ENCODE measurements around the gene STK39. TPM values are rescaled to one million over a fixed set of nuclear protein-coding genes. Genes with fewer than 3 reads are reported as not detected.

STK39 gene
- total RNA-seq, 4 donors from 2014 or later, result 13.8 to 28.2 (median 18.3) TPM

DNA sequence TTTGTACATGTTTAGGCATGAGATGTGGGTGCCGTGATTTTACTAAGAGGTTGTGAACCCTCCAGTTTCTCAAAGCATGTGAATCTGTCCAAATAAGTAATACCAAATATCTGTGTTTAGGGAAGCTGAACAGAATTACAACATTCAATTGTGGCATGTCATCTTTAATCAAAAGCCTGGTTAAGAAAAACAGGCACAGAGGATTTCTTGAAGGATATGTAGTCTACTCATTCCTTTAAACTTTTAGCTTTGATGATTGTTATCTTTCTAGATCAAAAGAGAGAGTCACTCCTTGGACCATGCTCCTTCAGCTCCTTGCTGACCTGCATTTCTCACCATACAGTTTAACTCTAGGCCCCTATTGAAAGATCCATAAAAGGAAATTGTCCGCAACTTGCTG is 296.8 kb downstream of the STK39 start:
- DNase-seq (ENCODE audit: low spot score in 2 of 2), result no peak
- Histone ChIP-seq H3K27me3 (no peaks in the 10 kb centered on the region), H3K36me3 (no peaks in the 10 kb centered on the region), H3K4me3 (no peak overlapping the region), H3K4me1 (peaks cover 3% of the 10 kb centered on the region), H3K27ac (no peak overlapping the region), H3K9me3 (no peaks in the 10 kb centered on the region)
- TF ChIP-seq, protein P1, sequence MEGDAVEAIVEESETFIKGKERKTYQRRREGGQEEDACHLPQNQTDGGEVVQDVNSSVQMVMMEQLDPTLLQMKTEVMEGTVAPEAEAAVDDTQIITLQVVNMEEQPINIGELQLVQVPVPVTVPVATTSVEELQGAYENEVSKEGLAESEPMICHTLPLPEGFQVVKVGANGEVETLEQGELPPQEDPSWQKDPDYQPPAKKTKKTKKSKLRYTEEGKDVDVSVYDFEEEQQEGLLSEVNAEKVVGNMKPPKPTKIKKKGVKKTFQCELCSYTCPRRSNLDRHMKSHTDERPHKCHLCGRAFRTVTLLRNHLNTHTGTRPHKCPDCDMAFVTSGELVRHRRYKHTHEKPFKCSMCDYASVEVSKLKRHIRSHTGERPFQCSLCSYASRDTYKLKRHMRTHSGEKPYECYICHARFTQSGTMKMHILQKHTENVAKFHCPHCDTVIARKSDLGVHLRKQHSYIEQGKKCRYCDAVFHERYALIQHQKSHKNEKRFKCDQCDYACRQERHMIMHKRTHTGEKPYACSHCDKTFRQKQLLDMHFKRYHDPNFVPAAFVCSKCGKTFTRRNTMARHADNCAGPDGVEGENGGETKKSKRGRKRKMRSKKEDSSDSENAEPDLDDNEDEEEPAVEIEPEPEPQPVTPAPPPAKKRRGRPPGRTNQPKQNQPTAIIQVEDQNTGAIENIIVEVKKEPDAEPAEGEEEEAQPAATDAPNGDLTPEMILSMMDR (IDR thresholded peaks at IDR 0.05), result no peak
- TF ChIP-seq POLR2A (IDR thresholded peaks at IDR 0.05), result no peak
- no peak for TF ChIP-seq POLR2AphosphoS5 (IDR thresholded peaks at IDR 0.05)
- TF ChIP-seq EP300 (IDR thresholded peaks at IDR 0.05), result no peak
- WGBS, result 98% methylated on average over 2 of the region's 2 CpGs

DNA sequence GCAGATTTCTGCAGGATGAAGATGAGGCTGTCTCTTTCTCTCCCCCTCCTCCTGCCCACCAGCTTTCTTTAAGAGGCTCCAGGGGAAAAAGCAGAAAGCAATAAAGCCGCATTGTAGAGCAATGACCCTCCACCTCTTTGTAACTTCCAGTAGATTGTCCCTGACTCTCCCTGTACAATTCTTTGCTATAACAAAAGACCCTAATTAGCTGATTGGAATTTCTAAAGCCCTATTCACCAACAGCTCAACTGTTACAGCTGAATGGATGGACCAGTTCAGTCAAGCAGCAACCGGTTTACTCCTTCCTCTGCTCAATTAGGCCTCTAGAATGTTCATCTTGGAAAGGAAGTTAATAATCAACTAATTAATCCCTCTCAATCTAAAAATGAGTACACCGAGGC is 301.0 kb downstream of the STK39 start:
- DNase-seq (ENCODE audit: low spot score in 2 of 2), result no peak
- Histone ChIP-seq H3K27me3 (no peaks in the 10 kb centered on the region), H3K36me3 (no peaks in the 10 kb centered on the region), H3K9me3 (no peaks in the 10 kb centered on the region), H3K4me1 (no peaks in the 10 kb centered on the region), H3K4me3 (no peak overlapping the region), H3K27ac (no peak overlapping the region)
- WGBS, result 83% methylated on average over 3 of the region's 3 CpGs
- no peak for TF ChIP-seq POLR2AphosphoS5 (IDR thresholded peaks at IDR 0.05)
- no peak for TF ChIP-seq EP300 (IDR thresholded peaks at IDR 0.05)
- TF ChIP-seq POLR2A (IDR thresholded peaks at IDR 0.05), result no peak
- TF ChIP-seq, protein P1 (IDR thresholded peaks at IDR 0.05), result no peak

DNA sequence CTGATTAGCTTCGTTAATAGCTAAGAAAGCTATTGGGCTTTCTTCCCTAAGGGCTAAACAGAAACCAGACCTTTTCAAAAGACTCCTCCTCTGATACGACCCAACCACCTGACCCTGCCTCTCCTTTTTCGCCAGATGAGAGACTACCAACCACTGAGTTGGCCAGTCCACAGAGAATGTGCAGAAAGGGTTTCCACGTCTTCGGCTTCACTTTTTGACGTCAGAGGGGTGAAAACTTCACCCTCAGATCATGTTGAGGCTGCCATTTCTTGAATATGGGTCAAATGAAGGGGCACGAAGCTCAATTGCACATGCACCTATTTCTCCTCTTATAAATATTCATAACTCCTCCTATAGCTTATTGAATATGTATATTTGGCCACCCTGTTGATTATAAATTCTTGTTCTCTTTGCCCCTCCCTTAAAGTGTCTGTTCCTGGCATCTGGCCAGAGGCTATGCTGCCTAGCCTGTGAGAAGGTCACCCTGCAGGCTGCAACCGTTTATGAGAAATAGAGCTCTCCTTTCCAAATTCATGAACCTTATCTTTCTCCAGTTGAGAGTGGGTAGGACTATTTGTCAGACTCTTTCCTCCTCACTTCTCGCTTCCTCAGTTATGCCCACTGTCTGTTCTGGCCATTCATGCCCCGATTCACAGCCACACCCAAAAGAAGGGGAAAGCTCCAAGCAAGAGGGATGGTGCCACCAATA is 301.6 kb downstream of the STK39 start:
- no peak for DNase-seq (ENCODE audit: low spot score in 2 of 2)
- H3K4me1 ChIP-seq, result no peaks in the 10 kb centered on the region
- no peak overlapping the region for H3K4me3 ChIP-seq
- 76% methylated on average over 10 of the region's 10 CpGs for WGBS
- no peak overlapping the region for H3K27ac ChIP-seq
- no peaks in the 10 kb centered on the region for H3K9me3 ChIP-seq
- no peak for TF ChIP-seq POLR2A (IDR thresholded peaks at IDR 0.05)
- TF ChIP-seq POLR2AphosphoS5 (IDR thresholded peaks at IDR 0.05), result no peak
- no peak for TF ChIP-seq EP300 (IDR thresholded peaks at IDR 0.05)
- no peaks in the 10 kb centered on the region for H3K27me3 ChIP-seq
- no peaks in the 10 kb centered on the region for H3K36me3 ChIP-seq

DNA sequence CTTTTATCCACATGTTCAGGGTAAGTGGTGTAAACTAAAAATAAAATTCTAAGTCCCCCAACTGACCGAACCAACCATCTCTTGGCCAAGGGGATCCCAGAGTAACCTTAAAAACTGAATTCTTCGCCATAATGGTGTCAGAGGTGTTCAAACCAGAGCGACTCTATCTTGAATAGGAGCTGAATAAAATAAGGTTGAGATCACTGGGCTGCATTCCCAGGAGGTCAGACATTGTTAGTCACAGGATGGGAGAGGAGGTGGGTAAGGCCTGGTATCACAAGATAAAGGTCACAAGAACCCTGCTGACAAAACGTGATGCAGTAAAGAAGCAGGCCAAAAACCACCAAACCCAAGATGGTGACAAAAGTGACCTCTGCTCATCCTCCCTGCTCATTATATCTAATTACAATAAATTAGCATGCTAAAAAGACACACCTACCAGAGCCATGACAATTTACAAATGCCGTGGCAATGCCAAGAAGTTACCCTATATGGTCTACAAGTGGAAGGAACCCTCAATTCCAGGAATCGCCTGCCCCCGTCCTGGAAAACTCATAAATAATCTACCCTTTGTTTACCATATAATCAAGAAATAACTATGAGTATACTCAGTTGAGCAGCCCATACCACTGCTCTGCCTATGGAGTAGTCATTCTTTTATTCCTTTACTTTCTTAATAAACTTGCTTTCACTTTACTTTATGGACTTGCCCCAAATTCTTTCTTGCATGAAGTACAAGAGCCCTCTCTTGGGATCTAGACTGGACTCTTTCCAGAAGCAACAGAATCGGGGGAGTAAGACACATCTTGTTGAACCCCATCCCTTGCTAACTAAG is 302.4 kb downstream of the STK39 start:
- Histone ChIP-seq H3K27ac (no peak overlapping the region), H3K9me3 (no peaks in the 10 kb centered on the region), H3K4me3 (no peak overlapping the region), H3K36me3 (no peaks in the 10 kb centered on the region), H3K4me1 (no peaks in the 10 kb centered on the region), H3K27me3 (no peaks in the 10 kb centered on the region)
- 80% methylated on average over 8 of the region's 8 CpGs for WGBS
- DNase-seq (ENCODE audit: low spot score in 2 of 2), result no peak
- TF ChIP-seq EP300 (IDR thresholded peaks at IDR 0.05) (no peak), POLR2A (IDR thresholded peaks at IDR 0.05) (no peak), POLR2AphosphoS5 (IDR thresholded peaks at IDR 0.05) (no peak)
- TF ChIP-seq, protein P1 (IDR thresholded peaks at IDR 0.05), result no peak

DNA sequence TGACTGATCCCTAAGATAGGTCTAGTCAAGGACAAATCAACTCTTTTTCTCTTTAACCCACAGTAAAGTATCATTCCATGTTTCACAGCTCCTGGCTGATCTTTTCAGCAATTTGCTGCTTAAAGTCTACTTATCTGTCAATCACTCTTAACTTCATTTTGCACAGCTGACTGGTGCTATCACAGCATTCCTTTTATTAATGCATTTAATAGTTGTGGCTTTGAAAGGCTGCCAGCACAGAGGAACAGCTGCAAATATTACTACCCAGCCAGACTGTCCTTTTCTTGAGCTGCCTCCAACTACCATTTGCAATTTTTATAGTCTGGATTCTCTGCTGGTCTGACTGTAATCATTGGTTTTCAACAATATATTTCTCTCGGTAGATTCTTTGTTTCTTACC is 303.5 kb downstream of the STK39 start:
- no peaks in the 10 kb centered on the region for H3K4me1 ChIP-seq
- no peak for TF ChIP-seq POLR2AphosphoS5 (IDR thresholded peaks at IDR 0.05)
- no peaks in the 10 kb centered on the region for H3K27me3 ChIP-seq
- H3K9me3 ChIP-seq, result no peaks in the 10 kb centered on the region
- 69% methylated on average over 1 of the region's 1 CpG for WGBS
- DNase-seq (ENCODE audit: low spot score in 2 of 2), result no peak
- H3K36me3 ChIP-seq, result no peaks in the 10 kb centered on the region
- no peak overlapping the region for H3K27ac ChIP-seq
- H3K4me3 ChIP-seq, result no peak overlapping the region

DNA sequence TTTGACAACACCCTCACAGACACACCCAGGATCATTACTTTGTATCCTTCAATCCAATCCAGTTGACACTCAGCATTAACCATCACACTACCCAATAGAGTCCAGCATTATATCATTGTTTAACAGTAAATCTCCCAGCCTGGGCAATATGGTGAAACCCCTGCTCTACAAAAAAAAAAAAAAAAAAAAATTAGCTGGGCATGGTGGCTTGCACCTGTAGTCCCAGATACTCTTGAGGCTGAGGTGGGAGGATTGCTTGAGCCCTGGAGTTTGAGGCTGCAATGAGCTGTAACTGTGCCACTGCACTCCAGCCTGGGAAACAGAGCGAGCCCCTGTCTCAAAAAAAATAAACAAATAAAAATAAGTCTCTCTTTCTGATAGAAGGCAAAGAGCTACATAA is 304.0 kb downstream of the STK39 start:
- WGBS, result 91% methylated on average over 1 of the region's 1 CpG
- Histone ChIP-seq H3K27ac (no peak overlapping the region), H3K4me1 (no peaks in the 10 kb centered on the region), H3K4me3 (no peak overlapping the region), H3K9me3 (no peaks in the 10 kb centered on the region), H3K36me3 (no peaks in the 10 kb centered on the region), H3K27me3 (no peaks in the 10 kb centered on the region)
- DNase-seq (ENCODE audit: low spot score in 2 of 2), result no peak
- TF ChIP-seq, protein P1 (IDR thresholded peaks at IDR 0.05), result no peak
- TF ChIP-seq EP300 (IDR thresholded peaks at IDR 0.05) (no peak), POLR2AphosphoS5 (IDR thresholded peaks at IDR 0.05) (no peak), POLR2A (IDR thresholded peaks at IDR 0.05) (no peak)
